NCI-H1105 (cell line): Measurements from ENCODE around the gene PGS1.

Experiments used
- DNase-seq: peaks from one replicate; lab custom pipeline; 2025; lab: John Stamatoyannopoulos, UW

PGS1 gene

DNA sequence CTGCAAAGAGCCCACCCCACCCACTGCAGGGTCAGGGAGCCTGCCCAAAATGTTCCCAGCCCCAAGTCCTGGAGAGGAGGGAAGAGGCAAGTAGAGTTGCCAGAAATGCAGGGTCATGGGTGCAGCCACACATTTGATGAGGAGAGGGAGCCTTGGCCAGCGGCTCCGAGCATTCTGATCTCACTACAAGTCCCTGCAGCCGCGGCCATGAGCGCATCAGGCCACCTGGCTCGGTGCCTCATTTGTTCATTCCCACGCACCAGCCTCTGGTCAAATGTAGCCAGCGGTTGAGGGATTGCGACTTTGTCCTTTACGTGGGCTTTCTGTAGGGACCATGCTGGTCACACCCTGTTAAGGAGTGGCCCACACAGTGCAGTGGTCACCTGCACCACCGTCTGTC, 48.7 kb downstream of the PGS1 start:
- DNase-seq = no peak

DNA sequence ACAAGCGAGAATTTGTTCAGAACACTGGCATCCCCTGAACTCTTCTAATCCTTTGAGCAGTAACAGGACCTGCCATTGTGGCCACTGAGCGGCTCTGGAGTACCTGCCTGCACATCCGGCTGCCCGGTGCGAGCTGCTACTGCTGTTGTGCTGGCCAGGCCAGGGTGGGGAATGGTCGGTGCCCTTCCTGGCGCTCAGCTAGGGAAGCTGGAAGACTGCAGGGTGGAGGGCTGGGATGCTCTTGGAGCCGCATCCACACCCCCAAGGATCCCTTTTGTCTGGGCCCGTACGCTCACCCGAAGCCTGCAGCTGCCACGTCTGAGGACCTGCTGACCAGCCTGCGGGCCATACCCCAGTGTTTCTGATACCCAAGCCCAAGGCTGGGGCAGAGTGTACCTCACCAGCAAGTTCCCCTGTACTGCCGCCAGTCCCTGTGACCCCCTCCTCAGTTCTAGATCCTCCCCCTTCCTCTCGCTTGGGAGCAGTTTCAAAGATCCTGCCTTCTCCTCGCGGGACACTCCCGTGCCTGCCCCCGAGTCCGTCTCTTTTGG, 49.7 kb downstream of the PGS1 start:
- no peak for DNase-seq

DNA sequence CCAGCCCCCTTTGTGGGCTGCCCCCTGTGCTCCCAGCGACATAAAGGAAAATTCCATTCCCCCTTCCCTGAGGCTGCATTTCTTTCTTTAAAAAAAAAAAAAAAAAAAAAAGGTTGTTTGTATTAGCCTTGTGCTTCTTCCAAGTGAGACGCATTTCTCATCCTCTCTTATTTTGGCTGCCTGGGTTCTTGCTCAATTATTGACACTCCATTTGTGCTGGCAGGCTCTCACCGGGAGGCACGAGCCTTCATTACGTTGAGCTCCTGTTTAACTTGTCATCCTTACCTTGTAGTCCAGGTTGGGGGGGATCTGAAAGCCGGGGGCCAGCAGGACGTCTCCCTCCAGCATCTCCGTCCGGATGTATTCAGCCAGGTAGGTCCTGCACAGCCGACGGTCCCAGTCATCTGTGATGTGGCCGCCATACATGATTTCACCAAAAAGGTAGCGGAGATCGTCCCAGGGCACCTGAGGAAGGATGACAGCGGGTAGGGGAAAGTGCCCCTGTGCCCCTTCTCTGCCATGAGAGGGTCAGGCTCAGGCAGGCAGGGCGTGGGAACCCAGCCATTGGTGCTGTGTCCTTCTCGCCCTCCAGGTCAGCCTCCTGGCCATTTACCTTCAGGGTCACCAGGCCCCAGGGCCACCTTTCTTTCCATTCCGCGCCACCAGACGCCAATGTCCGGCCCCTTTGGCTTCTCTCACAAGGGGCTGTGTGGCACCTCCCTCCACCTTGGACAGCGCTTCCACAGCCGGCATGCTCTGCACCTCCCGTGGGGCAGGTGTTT, 50.6 kb downstream of the PGS1 start:
- no peak for DNase-seq

DNA sequence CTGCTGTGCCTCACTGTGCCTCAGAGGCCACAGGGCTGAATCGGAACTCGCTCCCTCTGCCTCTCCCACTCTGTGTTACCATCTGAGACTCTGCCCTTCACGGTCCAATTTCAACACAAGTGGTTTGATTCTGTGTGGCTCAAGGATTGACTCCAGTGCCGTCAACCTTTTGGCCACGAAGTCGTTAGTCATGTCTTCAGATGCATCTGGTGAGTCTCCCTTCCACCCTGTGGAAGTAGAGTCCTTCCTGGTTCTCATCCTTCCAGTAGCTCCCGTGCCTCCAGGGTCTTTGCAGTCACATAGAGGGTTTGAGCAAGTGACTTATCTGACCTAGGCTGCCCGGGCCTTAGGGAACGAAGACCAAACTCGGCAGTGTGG, 51.2 kb downstream of the PGS1 start:
- no peak for DNase-seq

DNA sequence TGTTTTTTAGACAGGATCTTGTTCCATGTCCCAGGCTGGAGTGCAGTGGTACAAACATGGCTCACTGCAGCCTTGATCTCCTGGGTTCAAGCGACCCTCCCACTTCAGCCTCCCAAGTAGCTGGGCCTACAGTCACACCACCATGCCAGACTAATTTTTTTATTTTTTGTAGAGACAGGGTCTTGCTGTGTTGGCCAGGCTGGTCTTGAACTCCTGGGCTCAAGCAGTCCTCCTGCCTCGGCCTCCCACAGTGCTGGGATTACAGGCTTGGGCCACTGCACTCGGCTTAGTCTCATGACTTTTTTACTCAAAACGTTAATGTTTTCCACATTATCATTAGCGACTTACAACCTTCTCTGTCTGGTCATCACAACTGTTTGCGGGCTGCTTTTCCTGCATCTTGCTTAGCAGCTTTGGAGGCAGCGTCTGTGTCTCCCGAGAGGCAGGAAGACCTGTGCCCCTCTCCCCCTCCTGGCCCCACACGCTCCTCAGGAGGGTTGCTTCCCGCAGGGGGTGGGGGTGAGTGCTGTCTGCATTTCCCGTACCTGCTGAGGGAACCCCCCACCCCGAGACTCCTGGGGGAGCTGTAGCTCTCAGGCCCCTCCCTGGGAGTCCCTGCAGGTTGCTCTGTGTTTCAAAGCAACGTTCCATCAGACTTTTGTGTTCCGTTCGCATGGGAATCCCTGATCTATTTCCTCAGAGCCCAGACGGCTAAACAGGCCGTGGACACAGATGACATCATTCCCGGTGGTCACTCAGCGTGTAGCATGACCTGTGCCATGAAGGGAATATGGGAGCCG, 52.6 kb downstream of the PGS1 start:
- DNase-seq = no peak

DNA sequence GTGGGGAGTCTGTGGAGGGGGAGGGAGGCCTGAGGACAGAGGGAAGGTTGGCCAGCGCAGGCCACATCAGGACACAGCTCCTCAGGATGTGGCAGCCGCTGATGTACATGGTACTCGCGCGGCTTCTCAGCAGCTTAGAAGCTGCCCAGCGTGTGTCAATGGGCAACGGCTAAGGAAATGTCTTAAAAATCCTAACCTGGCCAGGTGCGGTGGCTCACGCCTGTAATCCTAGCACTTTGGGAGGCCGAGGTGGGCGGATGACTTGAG, 53.2 kb downstream of the PGS1 start:
- no peak for DNase-seq

DNA sequence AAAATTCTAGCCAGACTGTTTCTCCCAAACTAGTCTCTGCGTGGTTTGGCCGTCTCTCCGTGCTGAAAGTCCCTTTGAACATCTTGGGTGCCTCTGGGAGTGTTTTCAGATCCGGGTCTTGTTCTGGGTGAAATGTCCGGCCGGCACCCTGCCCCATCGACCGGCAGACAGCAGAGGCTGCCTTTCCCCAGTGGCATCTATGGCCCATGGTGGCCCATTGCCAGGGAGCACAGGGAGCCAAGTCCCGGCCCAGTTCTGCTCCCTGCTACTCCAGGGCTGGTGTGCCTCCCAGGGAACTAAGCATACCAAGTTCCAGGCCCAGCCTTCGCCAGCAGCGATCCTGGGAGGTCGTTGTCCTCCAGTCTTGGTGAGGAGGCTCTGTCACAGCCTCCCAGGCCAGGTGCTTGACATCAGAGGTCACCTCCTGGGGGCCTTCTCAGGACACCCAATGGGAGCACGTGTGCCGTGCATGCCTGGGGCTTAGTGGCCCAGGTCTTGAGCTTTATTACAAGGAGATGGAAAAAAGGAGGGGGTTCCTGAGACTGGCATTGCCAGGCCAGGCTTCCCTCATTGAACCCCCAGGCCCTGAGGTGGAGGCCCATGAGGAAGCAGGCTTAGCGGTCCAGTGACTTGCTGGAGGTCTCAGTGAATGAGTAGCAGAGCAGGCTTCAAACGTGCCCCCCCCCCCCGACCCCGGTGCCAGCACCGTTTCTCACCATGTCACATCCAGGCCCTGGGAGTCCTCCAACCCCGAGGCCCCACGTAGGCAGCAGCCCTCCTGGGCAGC, 54.0 kb downstream of the PGS1 start:
- no peak for DNase-seq

DNA sequence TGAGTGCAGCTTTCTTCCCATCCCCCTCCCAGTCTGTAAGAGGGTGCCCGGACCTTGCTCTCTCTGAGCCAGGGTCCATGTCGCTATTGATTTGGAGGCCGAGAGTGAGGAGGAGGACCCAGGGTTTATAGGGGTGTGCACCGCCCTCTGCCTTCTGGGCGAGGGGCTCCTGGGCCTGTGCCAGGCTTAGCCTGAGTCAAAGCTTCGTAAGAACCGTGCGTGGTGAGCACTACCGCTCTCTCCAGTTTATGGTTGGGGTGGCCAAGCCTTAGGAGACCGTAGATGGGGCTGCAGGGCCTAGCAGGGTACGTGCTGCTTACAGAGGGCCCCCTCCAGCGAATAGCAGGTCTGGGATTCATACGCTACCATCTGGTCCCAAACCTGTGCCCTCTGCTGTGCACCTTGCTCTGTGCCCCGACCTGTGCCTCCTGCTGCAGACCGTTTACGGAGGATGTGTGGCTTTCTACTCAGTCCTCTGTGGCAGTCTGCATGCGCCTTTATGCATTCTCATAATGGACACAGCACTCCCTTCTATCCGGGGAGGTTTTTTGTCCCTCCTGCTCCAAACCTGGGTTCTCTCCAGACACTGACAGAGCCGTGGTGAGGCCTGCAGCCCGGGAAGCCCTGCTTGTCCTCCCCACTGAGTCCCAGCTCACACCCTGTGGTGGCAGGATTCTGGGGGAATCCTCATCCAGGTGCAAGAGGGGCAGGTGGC, 54.7 kb downstream of the PGS1 start:
- no peak for DNase-seq

DNA sequence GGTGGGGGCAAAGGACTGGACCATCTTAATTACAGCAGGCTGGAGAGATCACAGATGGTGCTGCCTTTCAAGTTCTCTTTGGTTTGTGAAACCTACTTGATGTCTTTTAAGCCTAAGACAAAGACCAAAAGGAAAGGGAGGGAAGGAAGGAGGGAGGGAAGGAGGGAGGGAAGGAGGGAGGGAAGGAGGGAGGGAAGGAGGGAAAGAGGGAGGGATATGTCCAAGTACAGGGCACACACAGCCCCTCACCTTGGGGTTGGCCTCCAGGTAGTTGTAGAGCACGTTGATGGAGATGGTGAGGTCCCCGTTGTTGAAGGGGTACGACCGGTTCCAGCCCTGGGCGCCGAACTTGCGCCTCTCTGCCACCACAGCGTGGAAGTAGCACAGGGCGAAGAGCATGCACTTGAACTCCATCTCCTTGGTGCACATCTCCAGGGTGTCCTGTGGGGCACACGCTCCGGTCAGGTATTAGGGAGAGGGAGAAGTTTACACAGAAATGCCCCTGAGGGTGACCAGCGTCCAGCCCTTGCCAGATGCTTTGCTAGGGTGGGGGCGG, 55.4 kb downstream of the PGS1 start:
- no peak for DNase-seq

DNA sequence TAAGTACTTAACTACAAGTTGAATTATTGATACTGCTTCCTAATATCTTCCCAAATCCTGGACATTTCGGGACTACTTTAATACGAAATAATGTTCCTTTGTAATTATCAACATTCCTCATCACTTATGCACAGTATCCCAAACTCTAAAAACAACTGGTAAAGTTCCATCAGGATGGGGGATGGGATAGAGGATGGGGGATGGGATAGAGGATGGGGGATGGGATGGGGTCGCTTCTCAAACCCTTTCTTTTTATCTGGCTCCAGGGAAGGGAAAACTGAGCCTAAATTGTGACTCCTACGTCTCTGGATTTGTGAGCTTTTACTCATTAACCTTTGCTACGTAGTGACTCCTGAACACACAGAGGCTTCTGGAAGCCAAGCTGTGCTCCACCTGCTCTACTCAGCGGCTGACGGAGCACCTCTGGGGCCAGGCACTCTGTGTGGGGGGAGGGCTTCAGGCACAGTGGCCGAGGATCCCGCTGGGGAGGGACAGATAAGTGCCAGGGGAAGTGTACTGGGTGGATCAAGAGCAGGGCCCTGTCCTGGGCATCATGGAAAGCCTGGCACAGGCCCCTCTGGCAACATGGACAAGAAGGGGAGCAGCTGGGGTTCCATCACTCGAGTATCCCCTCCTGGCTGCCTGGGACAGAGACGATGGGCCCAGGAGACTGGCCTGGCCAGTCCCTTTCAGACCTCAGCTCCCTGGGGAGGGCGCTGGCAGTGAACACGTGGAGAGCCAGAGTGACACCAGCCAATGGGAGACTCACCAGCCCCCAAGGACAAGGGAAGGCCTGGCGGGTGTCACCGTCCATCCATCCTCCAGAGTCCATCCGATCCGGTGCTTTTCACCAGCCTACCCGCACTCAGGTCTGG, 56.2 kb downstream of the PGS1 start:
- no peak for DNase-seq

DNA sequence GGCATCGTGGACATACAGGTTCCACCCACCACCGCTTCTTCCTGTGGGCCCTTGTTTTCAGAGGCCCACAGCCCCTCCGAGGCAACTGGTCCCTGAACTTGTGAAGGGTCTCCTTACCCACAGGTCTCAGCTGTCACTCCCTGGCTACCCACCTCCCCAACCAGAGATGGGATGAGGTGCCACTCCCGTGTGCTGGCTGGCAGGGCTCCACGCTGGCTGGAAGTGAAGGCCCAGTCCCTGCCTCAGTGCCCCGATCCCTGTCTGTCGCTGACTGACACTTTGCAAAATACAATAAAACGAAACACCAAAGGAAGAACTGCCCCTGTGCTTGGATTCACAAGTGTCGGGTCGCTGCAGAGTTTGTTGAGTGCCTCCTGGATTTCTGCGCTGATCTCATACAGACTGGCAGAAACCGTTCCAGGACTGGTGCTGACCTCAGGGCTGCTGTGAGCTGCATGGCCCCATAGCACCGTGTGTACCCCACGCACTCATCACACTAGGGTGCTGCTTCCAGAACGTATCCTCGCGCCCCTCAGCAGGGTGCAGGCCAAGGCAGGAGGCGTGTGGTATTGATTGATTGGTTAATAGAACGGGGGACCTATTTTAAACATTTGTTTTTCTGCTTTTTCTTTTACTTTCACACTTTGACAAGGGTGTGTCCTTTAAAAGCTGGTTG, 57.0 kb downstream of the PGS1 start:
- no peak for DNase-seq

DNA sequence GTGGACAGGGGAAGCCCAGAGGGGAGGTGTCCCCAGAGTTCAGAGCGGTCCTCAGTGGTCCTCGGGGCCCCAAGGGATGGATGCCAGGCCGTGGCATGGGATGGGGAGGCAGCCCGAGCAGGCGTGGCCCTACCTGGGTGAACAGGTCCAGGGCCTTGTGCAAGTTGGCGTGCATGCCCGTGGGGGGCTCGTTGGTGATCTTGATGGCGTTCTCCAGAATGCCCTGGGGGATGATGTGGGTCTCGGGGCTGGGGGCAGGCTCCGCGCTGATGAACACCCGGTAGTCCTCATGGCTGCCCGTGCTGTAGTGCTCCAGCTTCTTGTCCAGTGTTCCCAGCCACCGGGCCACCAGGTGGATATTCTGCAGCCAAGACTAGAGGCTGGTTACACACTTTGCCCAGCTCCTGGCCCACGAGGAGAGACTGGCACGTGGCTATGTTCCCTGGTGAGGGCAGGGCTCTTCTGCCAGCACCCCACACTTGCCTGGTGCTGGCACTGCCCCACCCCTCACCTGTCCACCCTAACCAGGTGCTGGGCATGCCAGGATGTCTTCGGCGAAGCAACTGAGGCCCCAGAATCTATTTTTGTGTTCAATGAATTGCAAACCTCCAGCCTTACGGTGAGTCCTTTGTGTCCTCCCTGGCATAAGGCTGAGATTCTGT, 59.2 kb downstream of the PGS1 start:
- no peak for DNase-seq

DNA sequence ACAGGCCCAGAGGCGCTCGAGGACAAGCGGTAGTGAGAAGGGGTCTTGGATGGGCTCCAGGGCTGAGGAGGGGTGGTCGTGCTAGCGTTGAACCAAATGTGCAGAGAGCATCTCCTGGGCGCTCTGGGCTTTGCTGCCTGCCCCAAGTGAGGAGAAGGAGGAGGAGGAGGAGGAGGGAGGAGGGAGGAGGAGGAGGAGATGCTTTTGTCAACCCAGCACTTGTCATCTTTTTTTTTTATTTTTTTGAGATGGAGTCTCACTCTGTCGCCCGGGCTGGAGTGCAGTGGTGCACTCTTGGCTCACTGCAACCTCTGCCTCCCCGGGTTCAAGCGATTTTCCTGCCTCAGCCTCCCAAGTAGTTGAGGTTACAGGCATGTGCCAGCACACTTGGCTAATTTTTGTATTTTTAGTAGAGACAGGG, 59.8 kb downstream of the PGS1 start:
- no peak for DNase-seq

DNA sequence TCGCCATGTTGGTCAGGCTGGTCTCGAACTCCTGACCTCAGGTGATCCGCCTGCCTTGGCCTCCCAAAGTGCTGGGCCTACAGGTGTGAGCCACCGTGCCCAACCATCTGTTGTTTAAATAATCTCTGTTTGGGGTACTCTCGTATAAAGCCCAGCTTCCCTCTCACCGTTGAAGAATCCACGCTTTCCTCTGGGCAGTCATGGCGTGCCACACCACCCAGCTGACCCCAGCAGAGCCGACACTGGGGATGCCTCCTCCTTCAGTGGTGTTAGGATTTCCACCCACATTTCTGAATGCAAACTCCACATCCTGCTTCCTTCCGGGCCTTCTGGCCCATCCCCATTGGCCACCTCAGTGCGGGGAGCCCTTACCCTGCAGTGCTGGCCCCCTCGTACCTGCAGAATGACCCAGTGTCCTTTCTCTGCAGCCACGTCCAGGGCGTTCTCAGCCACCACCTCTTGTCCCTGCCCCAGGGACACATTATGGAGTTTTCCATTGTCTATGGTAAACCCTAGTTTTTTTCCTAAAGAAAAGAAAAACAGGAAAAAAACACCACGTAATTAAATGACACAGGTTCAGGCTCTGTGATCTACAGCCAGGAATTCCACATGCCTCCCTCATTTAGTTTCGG, 60.4 kb downstream of the PGS1 start:
- no peak for DNase-seq

DNA sequence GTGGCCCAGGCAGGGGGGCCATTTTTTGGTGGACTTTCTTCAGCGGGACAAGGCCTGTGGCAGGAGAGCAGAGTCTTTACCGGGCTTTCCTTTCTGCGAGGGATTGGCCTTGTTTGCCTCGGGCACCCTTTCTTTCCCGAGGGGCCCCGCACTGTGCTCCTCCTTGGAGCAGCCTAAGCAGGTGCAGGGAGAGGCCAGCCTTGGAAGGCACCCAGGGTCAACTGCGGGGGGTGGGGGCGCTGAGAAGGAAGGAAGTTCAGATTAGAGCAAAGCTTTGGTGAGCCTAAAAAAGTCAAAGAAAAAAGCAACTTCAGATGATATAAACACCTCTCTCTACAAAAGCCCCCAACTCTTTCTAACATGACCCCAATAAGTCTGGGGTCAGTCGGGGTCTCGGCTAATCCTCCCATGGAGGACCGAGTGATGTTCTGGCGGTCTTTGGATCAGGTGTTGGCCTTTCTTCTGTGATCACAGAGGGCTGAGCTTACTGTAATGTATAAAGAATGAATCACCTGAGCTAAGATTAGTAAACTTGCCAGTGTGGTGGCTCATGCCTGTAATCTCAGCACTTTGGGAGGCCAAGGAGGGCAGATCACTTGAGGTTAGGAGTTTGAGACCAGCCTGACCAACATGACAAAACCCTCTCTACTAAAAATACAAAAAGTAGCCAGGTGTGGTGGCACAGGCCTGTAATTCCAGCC, 63.0 kb downstream of the PGS1 start:
- DNase-seq = no peak

DNA sequence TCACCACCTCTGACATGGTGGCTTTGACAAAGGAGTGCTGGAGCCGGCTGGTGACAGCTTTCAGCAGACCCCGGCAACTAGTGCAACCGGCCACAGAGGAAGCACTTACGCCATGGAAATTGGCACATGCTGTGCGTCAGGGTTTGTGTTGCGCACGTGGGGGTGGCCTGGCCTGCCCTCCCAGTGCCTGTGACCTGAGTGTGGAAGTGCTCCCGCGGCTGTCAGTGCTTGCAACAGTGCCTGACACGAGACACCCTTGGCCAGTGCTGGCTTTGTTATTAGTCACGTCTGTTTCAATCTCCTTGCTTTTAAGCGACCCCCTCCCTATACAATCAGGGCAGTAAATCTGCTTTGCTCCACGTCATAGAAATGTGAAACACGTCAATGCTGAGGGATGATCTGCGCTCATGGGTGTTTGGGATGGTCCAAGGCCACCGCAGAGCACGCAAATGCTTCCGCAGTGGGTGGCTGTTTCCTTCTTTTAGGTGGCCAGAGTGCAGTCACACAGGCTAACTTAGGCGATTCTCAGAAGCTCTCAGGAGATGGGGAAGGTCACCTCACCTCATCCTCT, 64.3 kb downstream of the PGS1 start:
- no peak for DNase-seq

DNA sequence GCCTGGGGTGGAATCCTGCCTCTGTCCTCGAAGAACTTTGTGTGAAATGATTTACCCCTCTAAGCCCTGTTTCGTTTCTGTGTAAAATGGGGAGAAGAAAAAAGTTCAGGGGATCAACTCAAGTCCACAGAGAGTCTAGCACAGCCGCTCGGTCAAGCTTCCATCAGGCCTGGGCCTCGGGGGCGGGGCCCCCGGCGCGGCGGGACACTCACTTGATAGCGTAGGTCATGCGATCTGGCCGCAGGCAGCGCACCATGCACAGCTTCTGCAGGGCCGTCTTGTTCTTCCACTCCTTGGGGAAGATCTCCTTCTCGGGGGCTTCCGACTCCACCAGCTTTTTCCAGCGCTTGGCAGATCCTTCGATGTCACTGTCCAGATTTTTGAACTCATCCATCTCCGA, 65.9 kb downstream of the PGS1 start:
- DNase-seq = no peak

DNA sequence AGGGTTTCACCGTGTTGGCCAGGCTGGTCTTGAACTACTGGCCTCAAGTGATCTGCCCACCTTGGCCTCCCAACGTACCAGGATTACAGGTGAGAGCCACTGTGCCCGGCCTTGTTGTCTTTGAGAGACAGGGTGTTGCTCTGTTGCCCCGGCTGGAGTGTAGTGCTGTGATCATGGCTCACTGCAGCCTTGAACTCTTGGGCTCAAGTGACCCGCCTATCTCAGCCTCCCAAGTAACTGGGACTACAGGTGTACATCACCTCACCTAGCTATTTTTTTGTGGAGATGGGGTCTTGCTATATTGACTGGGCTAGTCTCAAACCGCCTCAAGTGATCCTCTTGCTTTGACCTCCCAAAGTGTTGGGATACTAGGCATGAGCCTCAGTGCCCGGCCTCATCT, 68.4 kb downstream of the PGS1 start:
- no peak for DNase-seq
